GM12874 (cell line): ENCODE results near the gene FBXW8.

Experiments used
- TF ChIP-seq, protein P1 (sequence below): IDR thresholded peaks from 2 replicates; pipeline ENCODE4 v1.5.1; 2011; ENCODE audit warnings: low read depth, mild to moderate bottlenecking, control low read depth, low read length, moderate library complexity; ENCODE audit not compliant: insufficient read depth

FBXW8 gene

DNA sequence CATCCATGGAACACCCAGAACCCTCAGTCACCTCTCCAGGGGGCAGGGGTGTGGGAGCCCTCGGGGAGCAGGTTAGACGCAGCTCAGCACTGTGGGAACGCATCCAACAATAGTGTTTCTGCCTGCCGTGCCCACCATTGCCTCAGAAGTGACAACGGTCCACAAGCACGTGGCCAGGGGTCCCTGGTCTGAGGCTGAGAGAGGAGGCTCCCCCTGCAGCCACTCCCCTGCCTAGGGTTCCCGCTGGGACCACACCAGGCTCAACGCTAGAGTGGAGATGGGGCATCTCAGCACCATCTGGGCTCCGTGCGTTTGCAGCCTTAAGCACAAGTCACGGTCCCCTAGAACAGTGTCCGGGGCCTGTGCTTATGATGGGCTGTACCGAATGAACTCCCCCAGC is 125.8 kb downstream of the FBXW8 start:
- TF ChIP-seq, protein P1, sequence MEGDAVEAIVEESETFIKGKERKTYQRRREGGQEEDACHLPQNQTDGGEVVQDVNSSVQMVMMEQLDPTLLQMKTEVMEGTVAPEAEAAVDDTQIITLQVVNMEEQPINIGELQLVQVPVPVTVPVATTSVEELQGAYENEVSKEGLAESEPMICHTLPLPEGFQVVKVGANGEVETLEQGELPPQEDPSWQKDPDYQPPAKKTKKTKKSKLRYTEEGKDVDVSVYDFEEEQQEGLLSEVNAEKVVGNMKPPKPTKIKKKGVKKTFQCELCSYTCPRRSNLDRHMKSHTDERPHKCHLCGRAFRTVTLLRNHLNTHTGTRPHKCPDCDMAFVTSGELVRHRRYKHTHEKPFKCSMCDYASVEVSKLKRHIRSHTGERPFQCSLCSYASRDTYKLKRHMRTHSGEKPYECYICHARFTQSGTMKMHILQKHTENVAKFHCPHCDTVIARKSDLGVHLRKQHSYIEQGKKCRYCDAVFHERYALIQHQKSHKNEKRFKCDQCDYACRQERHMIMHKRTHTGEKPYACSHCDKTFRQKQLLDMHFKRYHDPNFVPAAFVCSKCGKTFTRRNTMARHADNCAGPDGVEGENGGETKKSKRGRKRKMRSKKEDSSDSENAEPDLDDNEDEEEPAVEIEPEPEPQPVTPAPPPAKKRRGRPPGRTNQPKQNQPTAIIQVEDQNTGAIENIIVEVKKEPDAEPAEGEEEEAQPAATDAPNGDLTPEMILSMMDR = no peak

DNA sequence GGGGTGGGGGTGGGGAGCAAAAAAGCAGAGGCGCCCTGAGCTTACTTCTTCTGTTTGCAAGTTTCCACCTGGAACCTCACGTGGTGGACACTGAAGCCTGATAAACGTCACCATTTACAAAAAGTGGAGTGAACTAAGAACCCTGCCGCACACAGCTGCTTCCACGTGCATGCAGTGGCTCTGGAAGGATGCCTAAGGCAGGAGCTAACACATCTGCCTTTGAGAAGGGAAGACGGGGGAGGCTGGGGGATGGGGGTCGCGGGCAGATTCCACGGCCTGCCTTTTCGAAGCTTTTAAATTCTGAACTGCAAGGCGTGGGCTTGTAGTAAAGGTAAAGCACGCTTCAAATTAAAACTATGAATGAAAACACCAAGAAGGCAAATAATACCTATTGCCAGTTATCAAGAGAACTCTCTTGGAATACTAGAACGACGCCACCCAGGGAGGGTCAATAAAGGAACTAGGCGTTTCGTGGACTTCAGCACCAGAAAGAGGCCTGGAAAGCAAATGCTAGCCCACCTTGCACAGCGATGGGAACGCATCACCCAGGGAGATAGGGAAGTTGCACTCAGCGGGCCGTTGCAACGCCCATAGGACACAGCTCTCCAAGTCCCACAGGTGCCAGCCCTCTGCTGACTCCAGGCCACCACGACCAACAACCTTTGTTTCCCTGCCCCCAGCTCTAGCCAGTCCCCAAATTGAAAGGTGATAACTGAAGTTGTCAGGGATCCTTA is 126.7 kb downstream of the FBXW8 start:
- TF ChIP-seq, protein P1 = no peak

DNA sequence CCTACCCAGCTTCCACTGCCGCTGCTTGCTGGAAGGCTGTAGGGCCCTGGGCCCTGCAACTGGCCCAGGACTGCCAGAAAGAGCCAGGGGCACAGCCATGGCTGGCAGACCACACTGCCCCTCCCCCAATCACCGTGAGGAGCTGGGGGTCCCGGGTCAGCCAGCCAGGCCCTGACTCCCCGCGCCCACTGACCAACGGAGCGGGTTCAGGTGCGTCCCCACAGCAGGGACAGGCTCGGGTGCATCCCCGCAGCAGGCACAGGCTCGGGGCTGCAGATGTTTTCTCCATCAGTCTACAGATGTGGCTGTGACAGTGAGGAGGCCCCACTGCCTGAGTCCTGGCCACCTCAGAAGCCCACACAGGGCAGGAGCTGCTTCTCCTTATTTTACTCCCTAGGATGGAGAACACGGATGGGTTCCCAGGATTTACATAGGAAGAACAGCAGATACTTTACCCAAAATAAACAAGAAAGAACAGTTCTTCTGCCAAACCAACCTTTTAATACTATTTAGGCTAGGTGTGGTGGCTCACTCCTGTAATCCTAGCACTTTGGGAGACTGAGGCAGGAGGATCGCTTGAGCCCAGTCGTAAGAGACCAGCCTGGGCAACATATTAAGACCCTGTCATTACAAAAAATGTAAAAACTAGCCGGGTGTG is 127.4 kb downstream of the FBXW8 start:
- TF ChIP-seq, protein P1 = no peak

DNA sequence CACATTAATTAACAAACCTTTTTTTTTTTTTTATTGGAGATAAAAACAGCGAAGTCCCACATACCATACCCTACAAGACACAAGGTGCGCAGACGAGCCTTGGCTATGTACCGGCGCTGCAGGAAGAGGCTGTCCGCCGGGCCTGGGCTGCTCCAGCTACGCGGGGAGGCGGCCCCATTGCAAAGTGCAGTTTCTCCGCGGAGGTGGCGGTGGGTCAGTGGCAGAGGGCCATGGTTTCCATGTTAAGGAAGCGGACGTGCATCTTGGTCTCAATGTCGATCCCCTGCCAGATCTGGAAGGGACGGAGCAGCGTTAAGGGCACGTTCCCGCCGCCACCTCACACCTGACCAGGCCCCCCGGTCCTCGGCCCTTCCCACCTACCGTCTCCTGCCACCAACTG is 128.2 kb downstream of the FBXW8 start:
- TF ChIP-seq, protein P1 = no peak

DNA sequence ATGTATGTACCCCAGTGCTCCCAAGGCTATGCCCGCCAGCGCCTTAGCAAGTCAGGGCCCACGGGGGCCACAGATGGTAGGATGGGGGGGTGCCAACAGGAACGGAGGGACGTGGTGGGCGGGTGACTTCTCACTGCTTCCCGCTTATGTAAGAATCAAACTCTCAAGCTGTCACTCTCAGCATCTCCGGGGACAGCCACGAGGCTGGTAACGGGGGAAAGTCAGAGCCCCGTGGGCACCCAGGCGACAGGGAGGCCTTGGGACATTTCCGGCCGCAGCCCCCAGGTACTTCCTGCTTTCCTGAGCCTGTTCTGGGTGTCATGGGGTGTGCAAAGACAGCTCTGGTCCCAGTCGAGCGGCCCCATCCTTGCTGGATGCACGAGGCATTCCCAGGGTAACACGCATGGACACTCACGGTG is 129.2 kb downstream of the FBXW8 start:
- TF ChIP-seq, protein P1 = no peak

DNA sequence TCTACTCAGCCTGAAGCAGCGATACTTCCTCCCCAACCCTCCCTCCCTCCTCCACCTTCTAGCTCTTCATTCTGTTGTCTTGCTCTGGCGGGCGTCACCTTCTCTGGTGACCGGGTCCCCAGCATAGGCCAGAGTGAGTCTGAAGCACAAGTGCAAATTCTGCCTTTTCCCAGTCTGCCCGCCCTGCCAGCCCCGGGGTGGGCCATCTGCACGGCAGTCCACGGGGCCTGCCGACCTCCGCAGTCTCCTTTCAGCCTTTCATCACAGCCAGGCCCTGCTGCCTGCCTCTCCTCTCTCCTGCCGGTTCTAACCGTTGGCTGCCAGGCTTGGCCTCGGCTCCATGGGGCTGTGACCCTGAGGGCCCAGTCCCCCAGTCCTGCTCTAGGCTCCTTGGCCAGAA is 129.7 kb downstream of the FBXW8 start:
- TF ChIP-seq, protein P1 = no peak

DNA sequence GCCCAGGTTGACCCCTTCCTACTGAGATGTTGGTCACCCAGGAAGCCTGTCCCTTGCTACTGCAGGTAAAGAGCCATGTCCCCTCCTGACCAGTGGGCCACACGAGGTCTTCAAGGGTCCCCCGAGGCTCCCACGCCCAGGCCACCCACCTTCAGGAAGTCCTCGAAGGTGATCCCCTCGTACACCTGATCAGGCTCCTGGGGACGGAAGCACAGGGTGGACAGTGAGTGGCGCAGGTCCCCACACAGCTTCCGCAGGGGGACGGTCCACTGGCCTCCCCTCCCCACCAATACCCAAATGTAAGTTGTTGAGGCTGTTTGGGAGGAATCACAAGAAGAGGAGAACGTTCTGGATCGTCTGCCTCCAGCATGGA is 131.0 kb downstream of the FBXW8 start:
- TF ChIP-seq, protein P1 = no peak
